ENCODE data around the gene DGKI. TPM values are rescaled to one million over a fixed set of nuclear protein-coding genes. Genes with fewer than 3 reads are reported as not detected.

Gene DGKI
- total RNA-seq, 4 donors from 2014 or later: 0.64 to 1.2 (median 1.00) TPM; not detected in 1

GRCh38 chr7:137731436-137731835, 115.3 kb downstream of the DGKI start:
- 74 to 96% methylated on average over 4 to 5 of the region's 5 CpGs for WGBS, 2 donors (ENCODE audit: low coverage in 1 of 2)
- H3K4me1 ChIP-seq: no peaks in the 10 kb centered on the region
- H3K36me3 ChIP-seq: no peaks in the 10 kb centered on the region
- H3K9me3 ChIP-seq: no peaks in the 10 kb centered on the region
- in situ Hi-C loops (cut with MboI; ENCODE audit: low pct_ligation_motif_present in 1 of 4, low pct_unique_long_range_greater_than_20kb in 1 of 4, low sequenced_read_pairs in 3 of 4) (loop anchor here in 1 of 4 donors (25.0 kb wide), 1 partner anchor 106 kb away; the partner anchor contains the start of gene DGKI), intact Hi-C loops (cut with DNase I; ENCODE audit: low total_unique reads) (no loop called here)
- TF ChIP-seq EP300 (IDR thresholded peaks at IDR 0.05; ENCODE audit: low read depth) (no peak), POLR2AphosphoS5 (IDR thresholded peaks at IDR 0.05) (no peak), CTCF (IDR thresholded peaks at IDR 0.05) (no peak), POLR2A (IDR thresholded peaks at IDR 0.05) (no peak)
- H3K27me3 ChIP-seq: peaks cover 8% of the 10 kb centered on the region
- DNase-seq: no peak
- no peak overlapping the region for H3K27ac ChIP-seq
- no peak overlapping the region for H3K4me3 ChIP-seq

GRCh38 chr7:137728426-137728825, 118.3 kb downstream of the DGKI start:
- no peak for DNase-seq
- intact Hi-C loops (cut with DNase I; ENCODE audit: low total_unique reads): no loop called here

GRCh38 chr7:137727413-137727812, 119.4 kb downstream of the DGKI start:
- 39 to 44% methylated on average over 2 of the region's 2 CpGs for WGBS, 2 donors (ENCODE audit: low coverage in 1 of 2)
- Histone ChIP-seq H3K9me3 (no peaks in the 10 kb centered on the region), H3K4me3 (no peak overlapping the region), H3K27me3 (peaks cover 18% of the 10 kb centered on the region), H3K36me3 (no peaks in the 10 kb centered on the region), H3K27ac (no peak overlapping the region), H3K4me1 (no peaks in the 10 kb centered on the region)
- TF ChIP-seq POLR2AphosphoS5 (IDR thresholded peaks at IDR 0.05) (no peak), EP300 (IDR thresholded peaks at IDR 0.05; ENCODE audit: low read depth) (no peak), POLR2A (IDR thresholded peaks at IDR 0.05) (no peak), CTCF (IDR thresholded peaks at IDR 0.05) (no peak)
- in situ Hi-C loops (cut with MboI; ENCODE audit: low pct_ligation_motif_present in 1 of 4, low pct_unique_long_range_greater_than_20kb in 1 of 4, low sequenced_read_pairs in 3 of 4): loop anchor here in 1 of 4 donors (25.0 kb wide), 1 partner anchor 110 kb away; the partner anchor contains the start of gene DGKI
- DNase-seq: no peak
- intact Hi-C loops (cut with DNase I; ENCODE audit: low total_unique reads): no loop called here

More at GRCh38 chr7:137728426-137728825, 118.3 kb downstream of the DGKI start:
- 71% methylated on average over 1 of the region's 1 CpG; no CpG with 5 or more reads in 1 of the 2 donors for WGBS, 2 donors (ENCODE audit: low coverage in 1 of 2)
- H3K9me3 ChIP-seq: no peaks in the 10 kb centered on the region
- no peak overlapping the region for H3K4me3 ChIP-seq
- no peaks in the 10 kb centered on the region for H3K4me1 ChIP-seq
- H3K27me3 ChIP-seq: peaks cover 18% of the 10 kb centered on the region
- in situ Hi-C loops (cut with MboI; ENCODE audit: low pct_ligation_motif_present in 1 of 4, low pct_unique_long_range_greater_than_20kb in 1 of 4, low sequenced_read_pairs in 3 of 4): loop anchor here in 1 of 4 donors (25.0 kb wide), 1 partner anchor 109 kb away; the partner anchor contains the start of gene DGKI
- H3K27ac ChIP-seq: no peak overlapping the region
- TF ChIP-seq POLR2A (IDR thresholded peaks at IDR 0.05) (no peak), CTCF (IDR thresholded peaks at IDR 0.05) (no peak), POLR2AphosphoS5 (IDR thresholded peaks at IDR 0.05) (no peak), EP300 (IDR thresholded peaks at IDR 0.05; ENCODE audit: low read depth) (no peak)
- no peaks in the 10 kb centered on the region for H3K36me3 ChIP-seq

GRCh38 chr7:137718355-137718754, 128.4 kb downstream of the DGKI start:
- WGBS, 2 donors (ENCODE audit: low coverage in 1 of 2): 79 to 82% methylated on average over 2 to 4 of the region's 4 CpGs
- Histone ChIP-seq H3K9me3 (no peaks in the 10 kb centered on the region), H3K27ac (no peak overlapping the region), H3K4me3 (no peak overlapping the region), H3K4me1 (no peaks in the 10 kb centered on the region), H3K36me3 (no peaks in the 10 kb centered on the region), H3K27me3 (no peaks in the 10 kb centered on the region)
- no peak for DNase-seq
- intact Hi-C loops (cut with DNase I; ENCODE audit: low total_unique reads): no loop called here
- in situ Hi-C loops (cut with MboI; ENCODE audit: low pct_ligation_motif_present in 1 of 4, low pct_unique_long_range_greater_than_20kb in 1 of 4, low sequenced_read_pairs in 3 of 4): no loop called here
- TF ChIP-seq CTCF (IDR thresholded peaks at IDR 0.05): no peak
- no peak for TF ChIP-seq EP300 (IDR thresholded peaks at IDR 0.05; ENCODE audit: low read depth)
- no peak for TF ChIP-seq POLR2AphosphoS5 (IDR thresholded peaks at IDR 0.05)
- no peak for TF ChIP-seq POLR2A (IDR thresholded peaks at IDR 0.05)
